GM10847 (cell line): Measurements from ENCODE around the gene PODN.

Experiments
- POLR2A ChIP-seq: IDR thresholded peaks from 2 replicates; pipeline ENCODE4 v1.6.1; 2011; ENCODE audit not compliant: insufficient read length; ENCODE audit errors: extremely low read depth

PODN gene

GRCh38 chr1:53076721-53077598, 14.9 kb downstream of the PODN start:
- TF ChIP-seq POLR2A: no peak

DNA sequence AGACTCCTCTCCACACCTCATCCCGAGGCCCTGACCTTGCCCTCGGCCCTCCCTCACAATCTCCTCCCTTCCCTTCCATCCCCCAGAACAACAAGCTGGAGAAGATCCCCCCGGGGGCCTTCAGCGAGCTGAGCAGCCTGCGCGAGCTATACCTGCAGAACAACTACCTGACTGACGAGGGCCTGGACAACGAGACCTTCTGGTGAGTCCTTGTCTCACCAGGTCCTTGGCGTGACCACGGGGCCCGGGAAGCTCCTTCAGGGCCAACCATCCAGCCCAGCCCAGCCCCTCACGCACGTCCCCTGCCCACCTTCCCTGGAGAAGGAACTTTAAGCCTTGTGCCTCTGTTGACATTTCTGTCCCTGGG, 15.6 kb downstream of the PODN start:
- no peak for TF ChIP-seq POLR2A

- TF ChIP-seq POLR2A: no peak
Observed at GRCh38 chr1:53078333-53079101, 16.5 kb downstream of the PODN start.

- TF ChIP-seq POLR2A: no peak
Observed at GRCh38 chr1:53079251-53079650, 17.2 kb downstream of the PODN start.

- no peak for TF ChIP-seq POLR2A
Observed at GRCh38 chr1:53080041-53080440, 18.0 kb downstream of the PODN start.

DNA sequence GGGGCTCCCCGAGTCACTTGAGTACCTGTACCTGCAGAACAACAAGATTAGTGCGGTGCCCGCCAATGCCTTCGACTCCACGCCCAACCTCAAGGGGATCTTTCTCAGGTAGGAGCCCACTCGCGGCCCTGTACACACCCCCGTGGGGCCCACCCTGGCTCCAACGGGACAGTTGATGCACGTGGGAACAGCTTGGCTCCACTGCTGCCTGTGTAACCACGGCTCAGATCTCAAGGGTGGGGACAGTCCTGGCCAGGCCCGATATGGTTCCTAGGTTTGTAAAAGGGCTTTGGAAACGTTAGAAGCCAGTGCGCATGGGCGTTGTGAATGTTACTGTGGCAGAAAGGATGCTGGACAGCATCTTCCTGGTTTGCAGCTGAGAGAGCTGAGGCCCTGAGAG, 18.8 kb downstream of the PODN start:
- TF ChIP-seq POLR2A: no peak

DNA sequence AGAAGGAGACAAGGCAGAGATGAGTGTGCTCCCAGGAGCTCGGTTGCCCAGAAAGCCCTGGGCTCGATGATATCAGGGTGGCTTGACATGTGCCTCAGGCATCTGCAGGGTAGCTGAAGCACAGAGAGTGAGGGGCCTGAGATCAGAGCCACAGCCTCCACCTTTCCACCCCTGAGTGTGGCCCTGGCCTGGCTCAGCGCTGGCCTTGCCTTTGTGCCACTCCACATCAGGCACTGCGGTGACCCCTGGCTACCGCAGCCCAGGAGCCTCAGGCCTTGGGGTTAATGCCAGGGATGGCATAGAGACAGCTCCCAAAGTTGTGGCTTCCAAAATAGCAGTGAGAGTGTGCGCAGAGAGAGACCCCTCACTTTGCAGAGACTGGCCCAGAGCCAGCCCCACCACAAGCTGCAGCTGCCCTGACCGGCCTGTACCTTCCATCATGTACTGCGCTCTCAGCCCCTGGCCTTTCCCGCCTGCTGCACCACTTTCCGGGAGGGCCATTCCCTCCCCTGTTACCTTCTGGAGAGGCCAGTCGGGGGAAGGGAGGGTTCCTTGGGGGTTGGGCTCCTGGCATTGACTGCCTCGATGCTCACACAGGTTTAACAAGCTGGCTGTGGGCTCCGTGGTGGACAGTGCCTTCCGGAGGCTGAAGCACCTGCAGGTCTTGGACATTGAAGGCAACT, 19.5 kb downstream of the PODN start:
- TF ChIP-seq POLR2A: no peak

DNA sequence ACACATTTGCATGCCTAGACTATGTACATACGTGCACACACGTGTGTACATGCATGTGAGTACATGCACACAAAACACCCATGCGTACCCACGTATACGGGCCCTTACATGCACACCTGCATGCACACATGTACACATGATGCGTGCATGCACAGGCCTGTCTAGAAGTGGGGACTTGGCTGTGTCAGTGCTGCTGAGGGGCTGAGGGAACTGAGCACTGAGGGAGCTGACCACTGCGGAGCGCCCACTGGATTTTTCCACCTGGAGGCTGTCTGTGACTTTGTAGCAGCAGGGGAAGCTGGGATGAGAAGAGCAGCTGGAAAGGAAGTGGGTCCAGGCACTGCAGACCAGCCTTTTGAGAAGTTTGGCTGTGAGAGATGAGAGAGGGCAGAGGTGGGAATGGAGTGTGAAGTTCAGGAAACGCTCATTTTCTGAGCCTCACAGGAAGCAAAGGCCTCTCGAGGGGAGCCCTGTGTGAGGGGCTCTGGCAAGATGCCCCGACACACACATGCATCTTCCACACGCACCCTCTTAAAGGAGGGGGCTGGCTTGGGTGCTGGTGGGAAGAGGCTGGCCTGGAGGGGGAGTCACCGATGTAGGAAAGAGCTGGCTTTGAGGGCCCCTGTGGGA, 20.9 kb downstream of the PODN start:
- TF ChIP-seq POLR2A: no peak

DNA sequence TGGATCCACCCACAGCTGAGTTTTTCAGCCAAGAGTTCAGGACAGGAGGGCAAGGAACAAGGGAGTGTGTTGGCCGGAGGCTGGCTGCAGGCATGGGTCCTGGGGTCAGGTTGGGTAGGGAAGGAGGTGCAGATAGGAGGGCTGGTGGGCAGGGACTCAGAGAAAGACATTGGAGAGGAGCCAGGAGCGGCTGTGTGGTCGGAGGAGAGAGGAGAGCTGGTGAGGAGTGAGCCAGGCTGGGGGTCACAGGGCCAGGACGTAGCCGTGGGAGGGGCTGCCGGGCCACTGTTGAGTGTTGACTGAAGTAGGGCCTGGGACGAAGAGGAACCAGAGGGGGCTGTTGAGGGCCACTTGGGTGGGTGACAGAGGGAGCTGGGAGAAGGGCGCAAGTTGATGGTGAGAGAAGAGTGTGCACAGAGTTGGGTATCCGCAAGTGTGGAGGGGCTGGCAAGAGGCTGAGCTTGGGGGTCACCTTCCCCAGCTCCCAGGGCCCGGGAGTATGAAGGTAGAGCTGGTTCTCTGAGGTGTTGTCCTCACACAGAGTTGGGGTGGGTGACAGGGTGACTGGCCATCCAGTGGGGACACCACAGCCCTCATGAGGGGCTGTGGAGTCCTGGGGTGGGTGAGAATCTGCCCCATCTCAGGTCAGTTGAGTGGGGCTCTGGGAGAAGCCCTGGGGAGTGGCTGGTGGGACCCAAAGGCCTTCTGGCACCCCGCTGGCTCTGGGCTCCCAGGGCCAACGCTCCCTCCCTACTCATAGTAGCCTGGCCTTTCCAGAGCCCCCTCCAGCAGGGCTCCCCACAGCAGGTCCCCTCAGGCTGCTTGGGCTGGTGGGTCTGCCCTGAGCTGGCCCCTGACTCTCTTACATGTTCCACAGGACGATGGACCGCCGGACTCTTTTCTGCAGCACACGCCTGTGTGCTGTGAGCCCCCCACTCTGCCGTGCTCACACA, 21.9 kb downstream of the PODN start:
- no peak for TF ChIP-seq POLR2A

GRCh38 chr1:53084589-53084971, 22.6 kb downstream of the PODN start:
- TF ChIP-seq POLR2A: no peak

DNA sequence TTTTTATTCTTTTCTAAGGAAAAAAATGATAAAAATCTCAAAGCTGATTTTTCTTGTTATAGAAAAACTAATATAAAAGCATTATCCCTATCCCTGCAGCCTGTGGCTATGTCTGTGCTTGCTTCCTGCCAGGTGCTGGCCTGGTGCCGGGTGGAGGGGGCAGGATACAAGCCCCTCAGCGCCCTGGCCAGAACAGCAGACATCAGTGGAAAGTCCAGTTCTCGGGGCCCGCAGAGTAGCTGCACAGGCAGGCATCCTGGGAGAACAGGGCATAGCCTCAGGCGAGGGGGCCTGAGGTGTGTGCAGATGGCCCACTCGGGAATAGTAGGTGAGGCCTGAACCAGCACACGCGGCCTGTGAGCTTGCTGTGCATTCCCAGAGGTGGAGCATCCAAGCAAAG, 23.4 kb downstream of the PODN start:
- no peak for TF ChIP-seq POLR2A

DNA sequence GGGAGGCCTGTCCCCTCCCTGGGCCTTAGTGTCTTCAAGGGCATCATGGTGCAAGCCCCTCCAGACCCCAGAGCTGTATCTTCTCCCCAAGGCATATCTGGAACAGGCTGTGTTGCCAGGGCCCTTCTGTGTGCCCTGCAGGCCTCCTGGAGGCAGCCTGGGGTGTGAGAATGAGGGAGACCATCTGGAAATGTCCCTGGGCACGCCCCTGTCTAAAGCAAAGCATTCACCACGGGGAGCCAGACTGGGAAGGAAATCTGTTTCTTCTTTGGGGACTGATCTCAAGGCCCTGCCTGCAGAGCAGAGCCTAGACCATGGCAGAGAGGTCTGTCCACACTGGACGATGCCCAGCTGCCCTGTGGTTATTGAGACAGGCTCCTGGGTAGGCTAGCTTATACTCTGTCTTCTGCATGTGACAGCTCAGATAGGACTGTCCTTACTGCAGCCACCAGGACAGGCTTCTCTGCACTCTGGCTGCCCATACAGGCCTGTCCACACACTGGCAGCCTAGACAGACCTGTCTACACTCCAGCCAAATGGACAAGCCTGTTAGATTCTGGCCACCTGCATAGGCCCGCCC, 24.6 kb downstream of the PODN start:
- no peak for TF ChIP-seq POLR2A

- no peak for TF ChIP-seq POLR2A
Observed at GRCh38 chr1:53087332-53088285, 25.6 kb downstream of the PODN start.
